Effector memory CD8-positive, alpha-beta T cell (primary cell): ENCODE measurements around the gene PTPRD.

Source experiments
- ATAC-seq: fragments of 150-1000 bp; cut with Tn5 transposase; replicated peaks from 2 replicates; pipeline ENCODE4 v1.10.0; 2021; ENCODE audit warnings: mild to moderate bottlenecking, moderate library complexity
- DNase-seq, 3 experiments: peaks; one replicate each; pipeline ENCODE4 v3.0.0; 2021
- H3K27ac Mint-ChIP-seq, 2 donors: one replicate each; pipeline ENCODE4 v1.8.0; 2022; ENCODE audit warnings: mild to moderate bottlenecking in 2 of 2, mixed read lengths in 2 of 2, moderate library complexity in 2 of 2
- H3K27me3 Mint-ChIP-seq, 2 donors: one replicate each; pipeline ENCODE4 v1.8.0; 2022; ENCODE audit warnings: mixed read lengths in 2 of 2
- H3K36me3 Mint-ChIP-seq: one replicate; pipeline ENCODE4 v1.8.0; 2022; ENCODE audit warnings: mild to moderate bottlenecking, moderate library complexity, mixed read lengths; ENCODE audit not compliant: insufficient read depth
- H3K4me1 Mint-ChIP-seq, 2 donors: one replicate each; pipeline ENCODE4 v1.8.0; 2022; ENCODE audit warnings: low read depth in 2 of 2, mixed read lengths in 2 of 2
- H3K4me3 Mint-ChIP-seq, 2 donors: one replicate each; pipeline ENCODE4 v1.8.0; 2022; ENCODE audit warnings: mild to moderate bottlenecking in 2 of 2, mixed read lengths in 2 of 2, moderate library complexity in 2 of 2
- H3K9me3 Mint-ChIP-seq, 2 donors: one replicate each; pipeline ENCODE4 v1.8.0; 2022; ENCODE audit warnings: mixed read lengths in 2 of 2

PTPRD gene

GRCh38 chr9:8694983-8695588 is 1917.7 kb downstream of the PTPRD start:
- H3K27ac Mint-ChIP-seq = no peak overlapping the region
- peaks cover 0 to 7% of the 10 kb centered on the region in 2 donors for H3K9me3 Mint-ChIP-seq
- no peaks in the 10 kb centered on the region for H3K4me1 Mint-ChIP-seq
- H3K36me3 Mint-ChIP-seq = no peaks in the 10 kb centered on the region
- DNase-seq (no peak), ATAC-seq (no peak)
- H3K27me3 Mint-ChIP-seq = no peaks in the 10 kb centered on the region
- H3K4me3 Mint-ChIP-seq = no peak overlapping the region

GRCh38 chr9:8693464-8693863 is 1919.3 kb downstream of the PTPRD start:
- H3K27me3 Mint-ChIP-seq = no peaks in the 10 kb centered on the region
- DNase-seq = no peak
- no peak overlapping the region for H3K4me3 Mint-ChIP-seq
- H3K27ac Mint-ChIP-seq = no peak overlapping the region
- peaks cover 0 to 9% of the 10 kb centered on the region in 2 donors for H3K9me3 Mint-ChIP-seq
- no peaks in the 10 kb centered on the region for H3K36me3 Mint-ChIP-seq
- H3K4me1 Mint-ChIP-seq = no peaks in the 10 kb centered on the region
- ATAC-seq = no peak

GRCh38 chr9:8686516-8686915 is 1926.3 kb downstream of the PTPRD start:
- Mint-ChIP-seq H3K27me3 (no peaks in the 10 kb centered on the region), H3K27ac (no peak overlapping the region), H3K9me3 (peaks cover 0 to 4% of the 10 kb centered on the region in 2 donors), H3K4me1 (no peaks in the 10 kb centered on the region), H3K4me3 (no peak overlapping the region), H3K36me3 (no peaks in the 10 kb centered on the region)
- DNase-seq (no peak), ATAC-seq (no peak)

GRCh38 chr9:8685825-8686224 is 1927.0 kb downstream of the PTPRD start:
- H3K27ac Mint-ChIP-seq = no peak overlapping the region
- no peak overlapping the region for H3K4me3 Mint-ChIP-seq
- H3K36me3 Mint-ChIP-seq = no peaks in the 10 kb centered on the region
- no peaks in the 10 kb centered on the region for H3K4me1 Mint-ChIP-seq
- no peak for ATAC-seq
- peaks cover 0 to 4% of the 10 kb centered on the region in 2 donors for H3K9me3 Mint-ChIP-seq
- no peak for DNase-seq
- no peaks in the 10 kb centered on the region for H3K27me3 Mint-ChIP-seq

- Mint-ChIP-seq H3K27me3 (no peaks in the 10 kb centered on the region), H3K9me3 (peaks cover 0 to 4% of the 10 kb centered on the region in 2 donors), H3K27ac (no peak overlapping the region), H3K4me3 (no peak overlapping the region), H3K36me3 (no peaks in the 10 kb centered on the region), H3K4me1 (no peaks in the 10 kb centered on the region)
- ATAC-seq = no peak
- no peak for DNase-seq
These were observed 1927.7 kb downstream of the PTPRD start for GRCh38 chr9:8684978-8685708.

- H3K9me3 Mint-ChIP-seq = peaks cover 0 to 1% of the 10 kb centered on the region in 2 donors
- no peak overlapping the region for H3K4me3 Mint-ChIP-seq
- no peaks in the 10 kb centered on the region for H3K27me3 Mint-ChIP-seq
- H3K36me3 Mint-ChIP-seq = no peaks in the 10 kb centered on the region
- no peak overlapping the region for H3K27ac Mint-ChIP-seq
- DNase-seq (no peak), ATAC-seq (no peak)
- H3K4me1 Mint-ChIP-seq = no peaks in the 10 kb centered on the region
These were observed 1929.3 kb downstream of the PTPRD start for GRCh38 chr9:8683496-8683895.

GRCh38 chr9:8680658-8681057 is 1932.1 kb downstream of the PTPRD start:
- no peaks in the 10 kb centered on the region for H3K36me3 Mint-ChIP-seq
- no peak overlapping the region for H3K4me3 Mint-ChIP-seq
- peaks cover 0 to 1% of the 10 kb centered on the region in 2 donors for H3K9me3 Mint-ChIP-seq
- no peak overlapping the region for H3K27ac Mint-ChIP-seq
- DNase-seq (no peak), ATAC-seq (no peak)
- H3K4me1 Mint-ChIP-seq = no peaks in the 10 kb centered on the region
- no peaks in the 10 kb centered on the region for H3K27me3 Mint-ChIP-seq

GRCh38 chr9:8680157-8680556 is 1932.6 kb downstream of the PTPRD start:
- DNase-seq = no peak
- ATAC-seq = no peak
- Mint-ChIP-seq H3K4me1 (no peaks in the 10 kb centered on the region), H3K9me3 (peaks cover 0 to 1% of the 10 kb centered on the region in 2 donors), H3K27me3 (no peaks in the 10 kb centered on the region), H3K36me3 (no peaks in the 10 kb centered on the region), H3K4me3 (no peak overlapping the region), H3K27ac (no peak overlapping the region)

- DNase-seq (no peak), ATAC-seq (no peak)
- Mint-ChIP-seq H3K36me3 (no peaks in the 10 kb centered on the region), H3K4me3 (no peak overlapping the region), H3K27me3 (no peaks in the 10 kb centered on the region), H3K27ac (no peak overlapping the region), H3K9me3 (peaks cover 0 to 1% of the 10 kb centered on the region in 2 donors), H3K4me1 (no peaks in the 10 kb centered on the region)
These were observed 1933.4 kb downstream of the PTPRD start for GRCh38 chr9:8679371-8679822.

- Mint-ChIP-seq H3K27ac (no peak overlapping the region), H3K9me3 (no peaks in the 10 kb centered on the region)
These were observed 1935.1 kb downstream of the PTPRD start for GRCh38 chr9:8677741-8678140.

GRCh38 chr9:8674536-8674935 is 1938.3 kb downstream of the PTPRD start:
- no peak for DNase-seq
- H3K27me3 Mint-ChIP-seq = peaks cover 0 to 2% of the 10 kb centered on the region in 2 donors
- no peak overlapping the region for H3K27ac Mint-ChIP-seq
- no peaks in the 10 kb centered on the region for H3K4me1 Mint-ChIP-seq
- no peaks in the 10 kb centered on the region for H3K9me3 Mint-ChIP-seq
- ATAC-seq = no peak
- no peak overlapping the region for H3K4me3 Mint-ChIP-seq
- no peaks in the 10 kb centered on the region for H3K36me3 Mint-ChIP-seq

More at GRCh38 chr9:8677741-8678140, 1935.1 kb downstream of the PTPRD start:
- ATAC-seq (no peak), DNase-seq (no peak)
- no peaks in the 10 kb centered on the region for H3K4me1 Mint-ChIP-seq
- H3K36me3 Mint-ChIP-seq = no peaks in the 10 kb centered on the region
- no peaks in the 10 kb centered on the region for H3K27me3 Mint-ChIP-seq
- no peak overlapping the region for H3K4me3 Mint-ChIP-seq

GRCh38 chr9:8673830-8674229 is 1939.0 kb downstream of the PTPRD start:
- ATAC-seq (no peak), DNase-seq (no peak)
- H3K27me3 Mint-ChIP-seq = peaks cover 0 to 9% of the 10 kb centered on the region in 2 donors
- H3K27ac Mint-ChIP-seq = no peak overlapping the region
- no peaks in the 10 kb centered on the region for H3K9me3 Mint-ChIP-seq
- no peaks in the 10 kb centered on the region for H3K36me3 Mint-ChIP-seq
- H3K4me3 Mint-ChIP-seq = no peak overlapping the region
- no peaks in the 10 kb centered on the region for H3K4me1 Mint-ChIP-seq

- H3K4me1 Mint-ChIP-seq = no peaks in the 10 kb centered on the region
- DNase-seq (no peak), ATAC-seq (no peak)
- H3K9me3 Mint-ChIP-seq = no peaks in the 10 kb centered on the region
- no peaks in the 10 kb centered on the region for H3K36me3 Mint-ChIP-seq
- H3K27me3 Mint-ChIP-seq = peaks cover 0 to 9% of the 10 kb centered on the region in 2 donors
- no peak overlapping the region for H3K27ac Mint-ChIP-seq
- no peak overlapping the region for H3K4me3 Mint-ChIP-seq
These were observed 1942.1 kb downstream of the PTPRD start for GRCh38 chr9:8670751-8671150.

- no peak overlapping the region for H3K27ac Mint-ChIP-seq
- no peak for ATAC-seq
- DNase-seq = no peak
- H3K27me3 Mint-ChIP-seq = peaks cover 0 to 15% of the 10 kb centered on the region in 2 donors
- H3K4me3 Mint-ChIP-seq = no peak overlapping the region
- no peaks in the 10 kb centered on the region for H3K9me3 Mint-ChIP-seq
- H3K36me3 Mint-ChIP-seq = no peaks in the 10 kb centered on the region
- H3K4me1 Mint-ChIP-seq = no peaks in the 10 kb centered on the region
These were observed 1944.1 kb downstream of the PTPRD start for GRCh38 chr9:8668751-8669150.
